OCI-LY7 (cell line): ENCODE data around the gene ZNF576. TPM values are rescaled to one million over a fixed set of nuclear protein-coding genes. Genes with fewer than 3 reads are reported as not detected.
A peak's percentile ranks its signal among the peaks of the same experiment; 100 is the strongest.

Experiments
- BruUV-seq: library from RNA; stranded (reverse); fragments of 400-500 nt; replicated peaks from 2 replicates; lab custom pipeline; 2021; lab: Mats Ljungman, UMichigan
- CTCF ChIA-PET: fragments of 300-600 bp; sonication (Branson Sonifier 250); formaldehyde crosslinking; loops from one replicate; lab custom pipeline; 2022; ENCODE audit warnings: antibody characterized with exemption; ENCODE audit not compliant: unreplicated experiment; lab: Charles Lee
- POLR2A ChIA-PET: fragments of 300-600 bp; sonication (Branson Sonifier 250); formaldehyde crosslinking; loops from one replicate; lab custom pipeline; 2022; ENCODE audit warnings: antibody characterized with exemption; lab: Charles Lee
- DNase-seq: peaks from one replicate; pipeline ENCODE4 v3.0.0-alpha.2; 2015; ENCODE audit warnings: low spot score
- H2AFZ ChIP-seq: fragments of 200-600 bp; sonication (generic), shearing (Covaris generic); 2 replicates; pipeline ENCODE4 v1.6.1; 2014; ENCODE audit warnings: mild to moderate bottlenecking, antibody characterized with exemption, low read length, moderate library complexity
- H3K27ac ChIP-seq: fragments of 200-600 bp; sonication (generic); 2 replicates; pipeline ENCODE4 v1.5.1; 2014; ENCODE audit warnings: mixed run types, low read depth, mild to moderate bottlenecking, moderate library complexity, low read length, inconsistent platforms; ENCODE audit not compliant: poor library complexity, severe bottlenecking
- H3K36me3 ChIP-seq: fragments of 200-600 bp; sonication (generic); 2 replicates; pipeline ENCODE4 v1.6.1; 2014; ENCODE audit warnings: mild to moderate bottlenecking, antibody characterized with exemption, low read length, moderate library complexity, mixed read lengths; ENCODE audit not compliant: insufficient read depth
- H3K4me1 ChIP-seq: fragments of 200-600 bp; sonication (generic); 2 replicates; pipeline ENCODE4 v1.5.1; 2014; ENCODE audit warnings: mild to moderate bottlenecking, low read length; ENCODE audit not compliant: insufficient read depth, poor library complexity, severe bottlenecking
- H3K4me2 ChIP-seq: fragments of 200-600 bp; sonication (generic); 2 replicates; pipeline ENCODE4 v1.6.1; 2014; ENCODE audit warnings: mild to moderate bottlenecking, low read length
- H3K4me3 ChIP-seq: fragments of 200-600 bp; sonication (generic); 2 replicates; pipeline ENCODE4 v1.5.1; 2014; ENCODE audit warnings: mild to moderate bottlenecking, low read depth, low read length; ENCODE audit not compliant: poor library complexity, severe bottlenecking
- H3K79me2 ChIP-seq: fragments of 200-600 bp; sonication (generic); 2 replicates; pipeline ENCODE4 v1.6.1; 2016; ENCODE audit warnings: low read depth, mild to moderate bottlenecking, low read length, moderate library complexity, mixed read lengths; ENCODE audit not compliant: insufficient read depth
- H3K9me2 ChIP-seq: fragments of 200-600 bp; sonication (generic); 2 replicates; pipeline ENCODE4 v1.6.1; 2016; ENCODE audit warnings: mild to moderate bottlenecking, low read length, mixed read lengths; ENCODE audit not compliant: insufficient read depth
- H3K9me3 ChIP-seq: fragments of 200-600 bp; sonication (generic); 2 replicates; pipeline ENCODE4 v1.6.1; 2014; ENCODE audit warnings: mild to moderate bottlenecking, mixed run types, low read length, mixed read lengths
- H4K20me1 ChIP-seq: fragments of 200-600 bp; sonication (generic); 2 replicates; pipeline ENCODE4 v1.6.1; 2014; ENCODE audit warnings: mild to moderate bottlenecking, antibody characterized with exemption, low read length, moderate library complexity, mixed read lengths; ENCODE audit not compliant: insufficient read depth
- EZH2phosphoT487 ChIP-seq: fragments of 200-600 bp; sonication (generic); IDR thresholded peaks from 2 replicates; pipeline ENCODE4 v1.6.1; 2018; ENCODE audit warnings: low read depth, borderline replicate concordance, mild to moderate bottlenecking, mixed run types, antibody characterized with exemption, low read length, moderate library complexity, mixed read lengths
- intact Hi-C: fragments of 100-400 bp; cut with micrococcal nuclease; formaldehyde crosslinking; loops from one replicate; pipeline ENCODE4 v1.10.0; 2022; ENCODE audit not compliant: unreplicated experiment
- total RNA-seq, 2 experiments: library from RNA; depleted of rRNA in 1 of 2; stranded (reverse); fragments of >200 nt in 1 of 2; shearing (Covaris generic) in 1 of 2; gene quantifications; 2 replicates each; pipeline ENCODE4 v1.2.3, GENCODE V29; 2014 to 2022
- TF ChIP-seq, protein P1 (sequence below): fragments of 200-600 bp; sonication (generic); conservative IDR thresholded peaks from 2 replicates; pipeline ENCODE4 v1.5.1; 2014; ENCODE audit warnings: mild to moderate bottlenecking, antibody characterized with exemption, low read length, moderate library complexity, mixed read lengths

Gene ZNF576
- total RNA-seq, 2 experiments from 2014 or later = 17.8 to 20.2 TPM

DNA sequence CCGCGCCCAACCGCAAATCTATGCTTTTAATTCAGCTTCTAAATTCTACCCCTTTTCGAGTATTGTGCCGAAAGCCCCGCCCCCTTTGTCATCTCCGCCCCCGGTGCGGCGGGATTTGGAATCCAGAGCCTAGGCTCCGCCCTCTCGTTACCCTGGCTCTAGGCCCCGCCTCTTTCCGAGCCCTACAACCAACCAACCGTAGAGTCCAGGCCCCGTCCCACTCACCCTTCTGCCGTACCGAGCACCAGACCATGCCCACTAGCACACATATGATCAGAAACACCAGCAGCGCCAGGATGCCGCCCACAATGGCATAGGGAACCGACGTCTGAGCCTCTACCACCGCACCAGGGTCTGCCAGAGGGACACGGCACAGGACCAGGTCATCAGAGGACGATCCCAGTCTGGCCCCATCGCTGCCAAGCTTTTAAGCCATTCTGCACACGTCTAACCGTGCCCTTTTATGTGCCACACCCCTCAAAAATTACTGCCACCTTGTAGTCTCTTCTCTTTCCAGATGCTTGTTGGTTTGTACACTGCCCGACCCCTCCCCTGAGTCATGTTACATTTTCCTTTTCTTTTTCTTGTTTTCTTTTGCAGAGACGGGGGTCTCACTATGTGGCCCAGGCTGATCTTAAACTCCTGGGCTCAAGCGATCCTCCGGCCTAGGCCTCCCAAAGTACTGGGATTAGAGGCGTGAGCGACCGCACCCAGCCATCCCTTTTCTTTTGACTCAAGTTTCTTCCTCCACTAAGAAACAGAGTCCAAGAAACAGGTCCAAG is 27.7 kb downstream of the ZNF576 start:
- no peak overlapping the region for H2AFZ ChIP-seq
- no peak overlapping the region for H3K27ac ChIP-seq
- no peaks in the 10 kb centered on the region for H3K36me3 ChIP-seq
- intact Hi-C loops = no loop called here
- no peak overlapping the region for H3K4me3 ChIP-seq
- H3K79me2 ChIP-seq = peaks cover 8% of the 10 kb centered on the region; the same call in 1 of the 2 replicates
- H3K9me2 ChIP-seq = no peaks in the 10 kb centered on the region
- H3K4me2 ChIP-seq = no peak overlapping the region
- ChIA-PET CTCF (no interaction called here), POLR2A (no interaction called here)
- H3K9me3 ChIP-seq = no peaks in the 10 kb centered on the region
- no TSS peak for BruUV-seq
- peaks cover 12% of the 10 kb centered on the region for H3K4me1 ChIP-seq
- TF ChIP-seq EZH2phosphoT487 = no peak
- TF ChIP-seq, protein P1, sequence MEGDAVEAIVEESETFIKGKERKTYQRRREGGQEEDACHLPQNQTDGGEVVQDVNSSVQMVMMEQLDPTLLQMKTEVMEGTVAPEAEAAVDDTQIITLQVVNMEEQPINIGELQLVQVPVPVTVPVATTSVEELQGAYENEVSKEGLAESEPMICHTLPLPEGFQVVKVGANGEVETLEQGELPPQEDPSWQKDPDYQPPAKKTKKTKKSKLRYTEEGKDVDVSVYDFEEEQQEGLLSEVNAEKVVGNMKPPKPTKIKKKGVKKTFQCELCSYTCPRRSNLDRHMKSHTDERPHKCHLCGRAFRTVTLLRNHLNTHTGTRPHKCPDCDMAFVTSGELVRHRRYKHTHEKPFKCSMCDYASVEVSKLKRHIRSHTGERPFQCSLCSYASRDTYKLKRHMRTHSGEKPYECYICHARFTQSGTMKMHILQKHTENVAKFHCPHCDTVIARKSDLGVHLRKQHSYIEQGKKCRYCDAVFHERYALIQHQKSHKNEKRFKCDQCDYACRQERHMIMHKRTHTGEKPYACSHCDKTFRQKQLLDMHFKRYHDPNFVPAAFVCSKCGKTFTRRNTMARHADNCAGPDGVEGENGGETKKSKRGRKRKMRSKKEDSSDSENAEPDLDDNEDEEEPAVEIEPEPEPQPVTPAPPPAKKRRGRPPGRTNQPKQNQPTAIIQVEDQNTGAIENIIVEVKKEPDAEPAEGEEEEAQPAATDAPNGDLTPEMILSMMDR = no peak
- DNase-seq = no peak
- no peaks in the 10 kb centered on the region for H4K20me1 ChIP-seq

GRCh38 chr19:43624933-43625332 is 28.5 kb downstream of the ZNF576 start:
- POLR2A ChIA-PET = no interaction called here
- peak overlapping the region; percentile 16; the same call in 1 of the 2 replicates for H3K4me2 ChIP-seq
- no TSS peak for BruUV-seq

More at GRCh38 chr19:43624933-43625332, 28.5 kb downstream of the ZNF576 start:
- Histone ChIP-seq H3K4me3 (no peak overlapping the region), H3K9me2 (no peaks in the 10 kb centered on the region), H3K4me1 (peaks cover 12% of the 10 kb centered on the region), H4K20me1 (no peaks in the 10 kb centered on the region), H3K9me3 (no peaks in the 10 kb centered on the region), H2AFZ (no peak overlapping the region), H3K27ac (no peak overlapping the region), H3K36me3 (no peaks in the 10 kb centered on the region), H3K79me2 (peaks cover 8% of the 10 kb centered on the region; the same call in 1 of the 2 replicates)
- no peak for TF ChIP-seq EZH2phosphoT487
- TF ChIP-seq, protein P1 = peak; percentile 69
- intact Hi-C loops = no loop called here
- CTCF ChIA-PET = no interaction called here
- DNase-seq = peak; percentile 92
